CD14-positive monocyte (primary cell): ENCODE results near the gene IL31. TPM values are rescaled to one million over a fixed set of nuclear protein-coding genes. Genes with fewer than 3 reads are reported as not detected.
"Not testable (repeated sequence)": the region's sequence is repeated elsewhere in the genome, so short reads cannot be mapped to it uniquely, and the experiment has no call there.

Experiments used
- DNase-seq, 3 donors: peaks; one replicate each; pipeline ENCODE4 v3.0.0-alpha.2; 2011 to 2022
- H2AFZ ChIP-seq: 2 replicates; pipeline ENCODE4 v1.6.0; 2012; ENCODE audit warnings: mild to moderate bottlenecking, low read depth, low read length, inconsistent platforms; ENCODE audit not compliant: insufficient read depth, poor library complexity, severe bottlenecking
- H3K27ac ChIP-seq, 2 donors: 1 replicate in 1 of 2; 2 replicates in 1 of 2; pipeline ENCODE4 v1.5.1; 2012 to 2013; ENCODE audit warnings: low read length in 2 of 2, control low read depth in 1 of 2, inconsistent platforms in 1 of 2, low read depth in 1 of 2, mild to moderate bottlenecking in 1 of 2
- H3K27me3 ChIP-seq, 2 donors: one replicate each; pipeline versions ENCODE4 v1.6.0 to v1.6.1; 2011 to 2013; ENCODE audit warnings: low read length in 2 of 2; ENCODE audit not compliant: control insufficient read depth in 2 of 2, insufficient read depth in 2 of 2
- H3K36me3 ChIP-seq, 2 donors: replicated peaks in 1 of 2; 1 replicate in 1 of 2; 2 replicates in 1 of 2; pipeline versions ENCODE4 v1.5.1 to v1.6.1; 2012 to 2013; ENCODE audit warnings: low read length in 2 of 2, control low read depth in 1 of 2, inconsistent platforms in 1 of 2, mild to moderate bottlenecking in 1 of 2; ENCODE audit not compliant: insufficient read depth in 2 of 2, control insufficient read depth in 1 of 2
- H3K4me1 ChIP-seq, 2 donors: 1 replicate in 1 of 2; 2 replicates in 1 of 2; pipeline versions ENCODE4 v1.5.1 to v1.6.1; 2012 to 2013; ENCODE audit warnings: low read length in 2 of 2, control low read depth in 1 of 2, inconsistent platforms in 1 of 2, mild to moderate bottlenecking in 1 of 2, moderate library complexity in 1 of 2; ENCODE audit not compliant: insufficient read depth in 2 of 2, control insufficient read depth in 1 of 2
- H3K4me2 ChIP-seq: replicated peaks from 2 replicates; pipeline ENCODE3; 2012; ENCODE audit warnings: low read length, moderate library complexity, mild to moderate bottlenecking; ENCODE audit not compliant: poor library complexity, severe bottlenecking; ENCODE audit errors: extremely low read depth
- H3K4me3 ChIP-seq, 3 experiments: fragments of 200-600 bp in 1 of 3; sonication (generic) in 1 of 3; replicated peaks in 1 of 3; 1 replicate in 2 of 3; 2 replicates in 1 of 3; pipeline ENCODE4 v1.5.1; 2011 to 2013; ENCODE audit warnings: low read length in 3 of 3, mild to moderate bottlenecking in 3 of 3, control low read depth in 2 of 3, low read depth in 2 of 3, inconsistent platforms in 1 of 3, moderate library complexity in 1 of 3
- H3K79me2 ChIP-seq: 2 replicates; pipeline ENCODE4 v1.6.0; 2012; ENCODE audit warnings: mild to moderate bottlenecking, control low read depth, inconsistent platforms, low read length, moderate library complexity; ENCODE audit not compliant: insufficient read depth
- H3K9ac ChIP-seq: 2 replicates; pipeline ENCODE4 v1.6.0; 2017; ENCODE audit warnings: low read length, mild to moderate bottlenecking; ENCODE audit not compliant: insufficient read depth, poor library complexity, severe bottlenecking
- H3K9me3 ChIP-seq, 2 donors: replicated peaks in 1 of 2; 1 replicate in 1 of 2; 2 replicates in 1 of 2; pipeline versions ENCODE4 v1.5.1 to v1.6.1; 2012 to 2013; ENCODE audit warnings: low read length in 2 of 2, control low read depth in 1 of 2; ENCODE audit not compliant: control insufficient read depth in 1 of 2, insufficient read depth in 1 of 2
- H4K20me1 ChIP-seq: 2 replicates; pipeline ENCODE4 v1.6.0; 2012; ENCODE audit warnings: mild to moderate bottlenecking, low read length, control low read depth, moderate library complexity; ENCODE audit not compliant: insufficient read depth
- H3K27ac Mint-ChIP-seq, 7 donors: one replicate each; pipeline ENCODE4 v1.8.0; 2020; ENCODE audit warnings: mild to moderate bottlenecking in 7 of 7, mixed read lengths in 7 of 7, moderate library complexity in 6 of 7, inconsistent platforms in 2 of 7
- H3K27me3 Mint-ChIP-seq, 3 donors: one replicate each; pipeline ENCODE4 v1.8.0; 2021 to 2022; ENCODE audit warnings: low read depth in 3 of 3, mild to moderate bottlenecking in 3 of 3, mixed read lengths in 3 of 3, moderate library complexity in 3 of 3, inconsistent platforms in 1 of 3
- H3K36me3 Mint-ChIP-seq, 2 donors: one replicate each; pipeline ENCODE4 v1.8.0; 2020; ENCODE audit warnings: mixed read lengths in 2 of 2, inconsistent platforms in 1 of 2, mild to moderate bottlenecking in 1 of 2
- H3K4me1 Mint-ChIP-seq: one replicate; pipeline ENCODE4 v1.8.0; 2020; ENCODE audit warnings: mild to moderate bottlenecking, mixed read lengths
- H3K4me3 Mint-ChIP-seq, 2 donors: one replicate each; pipeline ENCODE4 v1.8.0; 2020; ENCODE audit warnings: mild to moderate bottlenecking in 2 of 2, mixed read lengths in 2 of 2, moderate library complexity in 1 of 2
- H3K9me3 Mint-ChIP-seq, 7 donors: one replicate each; pipeline ENCODE4 v1.8.0; 2020 to 2022; ENCODE audit warnings: mixed read lengths in 7 of 7, mild to moderate bottlenecking in 6 of 7, moderate library complexity in 6 of 7, inconsistent platforms in 2 of 7
- WGBS: methylation state at CpG from one replicate; pipeline ENCODE4 v1.1.5; 2013; ENCODE audit warnings: missing lambda C conversion rate; ENCODE audit not compliant: insufficient coverage; 5-methylcytosine and 5-hydroxymethylcytosine counted together
- intact Hi-C, 2 donors: fragments of 100-400 bp; cut with micrococcal nuclease; formaldehyde crosslinking; loops; one replicate each; pipeline versions ENCODE4 v1.15.0 to v1.15.1; 2023
- polyA plus RNA-seq, 3 donors: library from polyadenylated mRNA; depleted of rRNA in 1 of 3; unstranded in 2 of 3; stranded (reverse) in 1 of 3; fragments of 300-500 nt in 2 of 3; fragments of >200 nt in 1 of 3; fragmentation: Illumina TruSeq in 2 of 3; gene quantifications; 1 replicate in 2 of 3; 2 replicates in 1 of 3; pipeline ENCODE4 v1.2.3, GENCODE V29; 2012 to 2021
- TF ChIP-seq, protein P1 (sequence below): fragments of 200-600 bp; IDR thresholded peaks from one replicate; pipeline ENCODE4 v1.8.0; 2022; ENCODE audit warnings: antibody characterized with exemption, mild to moderate bottlenecking

Gene IL31
- polyA plus RNA-seq, 3 donors, result not detected

DNA sequence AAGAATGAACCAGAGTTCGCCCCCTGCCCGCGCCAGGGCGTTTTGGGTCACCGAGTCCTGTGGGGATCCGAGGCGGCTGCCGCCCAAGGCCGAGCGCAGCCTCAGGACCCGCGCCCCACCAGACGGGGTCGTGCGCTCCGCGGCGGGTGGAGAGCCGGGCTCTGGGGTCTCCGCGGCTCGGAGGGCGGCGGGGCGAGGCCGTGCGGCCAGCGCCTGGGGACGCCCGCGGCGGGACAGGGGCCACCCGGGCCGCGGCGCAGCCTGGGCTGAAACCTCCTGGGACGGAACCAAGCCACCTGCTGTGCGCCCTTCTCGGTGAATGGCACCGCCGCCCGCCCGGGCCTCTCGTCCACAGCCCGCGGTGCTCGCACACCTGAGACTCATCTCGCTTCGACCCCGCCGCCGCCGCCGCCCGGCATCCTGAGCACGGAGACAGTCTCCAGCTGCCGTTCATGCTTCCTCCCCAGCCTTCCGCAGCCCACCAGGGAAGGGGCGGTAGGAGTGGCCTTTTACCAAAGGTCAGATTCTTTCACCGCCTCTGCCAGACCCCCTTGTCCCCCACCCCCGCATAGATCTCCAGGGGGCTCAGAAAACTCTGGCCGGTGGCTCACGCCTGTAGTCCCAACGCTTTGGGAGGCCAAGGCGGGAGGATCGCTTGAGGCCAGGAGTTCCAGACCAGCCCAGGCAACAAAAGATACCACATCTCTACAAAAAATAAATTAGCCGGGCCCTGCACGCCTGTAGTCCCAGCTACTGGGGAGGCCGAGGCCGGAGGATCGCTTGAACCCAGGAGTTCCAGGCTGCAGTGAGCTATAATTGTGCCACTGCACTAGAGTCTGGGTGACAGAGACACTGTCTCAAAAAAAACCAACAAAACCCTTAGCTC lies 30.4 kb upstream of the IL31 start:
- H2AFZ ChIP-seq, result peak overlapping the region; percentile 70
- peak overlapping the region in 1 of 3 experiments; percentile 71 for H3K4me3 ChIP-seq
- Mint-ChIP-seq H3K4me3 (peak overlapping the region; percentile 56 to 83), H3K4me1 (peaks cover 18% of the 10 kb centered on the region), H3K9me3 (peaks cover 0 to 18% (median 8%) of the 10 kb centered on the region in 7 donors), H3K27ac (no peak overlapping the region), H3K27me3 (peaks cover 46 to 61% (median 50%) of the 10 kb centered on the region in 3 donors), H3K36me3 (peaks cover 23 to 30% of the 10 kb centered on the region in 2 donors)
- H3K27ac ChIP-seq, result no peak overlapping the region
- peaks cover 23 to 48% of the 10 kb centered on the region in 2 donors for H3K27me3 ChIP-seq
- peak overlapping the region; percentile 80 for H3K4me2 ChIP-seq
- H3K79me2 ChIP-seq, result no peaks in the 10 kb centered on the region
- peaks cover 0 to 19% of the 10 kb centered on the region in 2 donors for H3K9me3 ChIP-seq
- peaks cover 12% of the 10 kb centered on the region for H4K20me1 ChIP-seq
- no peak for DNase-seq
- H3K9ac ChIP-seq, result peak overlapping the region; percentile 36
- peaks cover 12 to 26% of the 10 kb centered on the region in 2 donors for H3K4me1 ChIP-seq
- 9% methylated on average over 70 of the region's 71 CpGs for WGBS
- peaks cover 21 to 27% of the 10 kb centered on the region in 2 donors for H3K36me3 ChIP-seq
- TF ChIP-seq, protein P1, sequence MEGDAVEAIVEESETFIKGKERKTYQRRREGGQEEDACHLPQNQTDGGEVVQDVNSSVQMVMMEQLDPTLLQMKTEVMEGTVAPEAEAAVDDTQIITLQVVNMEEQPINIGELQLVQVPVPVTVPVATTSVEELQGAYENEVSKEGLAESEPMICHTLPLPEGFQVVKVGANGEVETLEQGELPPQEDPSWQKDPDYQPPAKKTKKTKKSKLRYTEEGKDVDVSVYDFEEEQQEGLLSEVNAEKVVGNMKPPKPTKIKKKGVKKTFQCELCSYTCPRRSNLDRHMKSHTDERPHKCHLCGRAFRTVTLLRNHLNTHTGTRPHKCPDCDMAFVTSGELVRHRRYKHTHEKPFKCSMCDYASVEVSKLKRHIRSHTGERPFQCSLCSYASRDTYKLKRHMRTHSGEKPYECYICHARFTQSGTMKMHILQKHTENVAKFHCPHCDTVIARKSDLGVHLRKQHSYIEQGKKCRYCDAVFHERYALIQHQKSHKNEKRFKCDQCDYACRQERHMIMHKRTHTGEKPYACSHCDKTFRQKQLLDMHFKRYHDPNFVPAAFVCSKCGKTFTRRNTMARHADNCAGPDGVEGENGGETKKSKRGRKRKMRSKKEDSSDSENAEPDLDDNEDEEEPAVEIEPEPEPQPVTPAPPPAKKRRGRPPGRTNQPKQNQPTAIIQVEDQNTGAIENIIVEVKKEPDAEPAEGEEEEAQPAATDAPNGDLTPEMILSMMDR, result no peak
- intact Hi-C loops, result no loop called here

DNA sequence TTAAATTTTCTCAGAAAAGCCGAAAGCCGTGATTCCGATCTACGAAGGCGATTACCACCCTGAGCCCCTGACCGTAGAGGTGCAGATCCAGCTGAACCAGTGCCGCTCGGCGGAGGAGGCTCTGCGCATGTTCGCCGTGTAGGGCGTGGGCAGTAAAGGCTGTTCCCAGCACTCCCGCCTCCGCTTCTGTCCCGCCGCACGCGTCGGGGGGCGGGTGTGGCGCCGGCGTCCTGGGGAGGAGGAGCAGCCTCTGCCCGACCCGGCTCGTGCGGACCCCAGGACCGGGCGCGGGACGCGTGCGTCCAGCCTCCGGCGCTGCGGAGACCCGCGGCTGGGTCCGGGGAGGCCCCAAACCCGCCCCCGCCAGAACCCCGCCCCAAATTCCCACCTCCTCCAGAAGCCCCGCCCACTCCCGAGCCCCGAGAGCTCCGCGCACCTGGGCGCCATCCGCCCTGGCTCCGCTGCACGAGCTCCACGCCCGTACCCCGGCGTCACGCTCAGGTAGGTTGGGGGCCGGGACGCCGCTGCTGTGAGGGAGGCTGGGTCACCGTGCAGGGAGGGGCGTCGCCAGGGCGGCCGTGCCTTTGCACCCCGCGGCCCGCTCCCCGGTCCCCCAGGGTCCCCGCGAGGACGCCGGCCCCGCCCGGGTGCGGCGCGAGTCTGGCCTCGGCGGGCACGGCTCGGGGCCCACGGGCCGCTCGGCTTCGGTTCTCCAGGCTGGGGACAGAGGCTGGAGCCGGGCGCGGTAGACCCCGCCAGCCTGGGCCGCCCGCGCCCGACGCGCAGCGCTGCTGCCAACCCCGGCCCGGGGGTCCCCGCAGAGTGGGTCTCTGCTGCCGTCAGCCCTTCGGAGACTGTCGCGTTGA lies 29.5 kb upstream of the IL31 start, which contains the start of gene B3GNT4:
B3GNT4 (plus strand) TSS at position 409 of the 866 bp plus-strand sequence. CDS start 910 bp downstream, outside the sequence.
- WGBS, result under 1% methylated on average over 90 of the region's 104 CpGs
- Histone ChIP-seq H3K4me3 (peak within 1 kb of the TSS; percentile 9 to 71 (median 37)), H3K36me3 (peaks cover 16 to 18% of the 10 kb centered on the region in 2 donors), H3K4me2 (peak within 1 kb of the TSS; percentile 80), H3K9ac (peak within 1 kb of the TSS; percentile 40), H3K27me3 (peaks cover 23 to 48% of the 10 kb centered on the region in 2 donors), H4K20me1 (peaks cover 12% of the 10 kb centered on the region), H3K27ac (no peak within 1 kb of the TSS), H3K79me2 (no peaks in the 10 kb centered on the region), H3K9me3 (peaks cover 0 to 19% of the 10 kb centered on the region in 2 donors), H2AFZ (peak within 1 kb of the TSS; percentile 70), H3K4me1 (peaks cover 12 to 26% of the 10 kb centered on the region in 2 donors)
- H3K27me3 Mint-ChIP-seq, result peaks cover 48 to 67% (median 50%) of the 10 kb centered on the region in 3 donors
- H3K36me3 Mint-ChIP-seq, result peaks cover 19 to 21% of the 10 kb centered on the region in 2 donors
- no peak for DNase-seq
- intact Hi-C loops, result no loop called here
- peaks cover 18% of the 10 kb centered on the region for H3K4me1 Mint-ChIP-seq
- no peak within 1 kb of the TSS for H3K27ac Mint-ChIP-seq
- H3K9me3 Mint-ChIP-seq, result peaks cover 0 to 18% (median 8%) of the 10 kb centered on the region in 7 donors
- peak within 1 kb of the TSS; percentile 77 to 95 for H3K4me3 Mint-ChIP-seq
- TF ChIP-seq, protein P1, result no peak

DNA sequence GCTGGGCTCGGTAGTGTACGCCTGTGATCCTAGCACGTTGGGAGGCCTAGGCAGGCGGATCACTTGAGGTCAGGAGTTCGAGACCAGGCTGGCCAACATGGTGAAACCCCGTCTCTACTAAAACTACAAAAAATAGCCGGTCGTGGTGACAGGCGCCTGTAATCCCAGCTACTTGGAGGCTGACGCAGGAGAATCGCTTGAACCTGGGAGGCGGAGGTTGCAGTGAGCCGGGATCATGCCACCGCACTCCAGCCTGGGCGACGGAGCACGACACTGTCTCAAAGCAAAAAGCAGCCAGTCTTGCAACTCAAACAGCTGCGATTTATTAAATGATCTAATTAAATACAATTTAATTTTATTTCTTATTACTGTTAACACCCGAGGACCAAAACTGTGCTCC lies 28.8 kb upstream of the IL31 start:
- Histone ChIP-seq H3K36me3 (peaks cover 9 to 11% of the 10 kb centered on the region in 2 donors), H2AFZ (peak overlapping the region; percentile 70), H3K27me3 (peaks cover 23 to 48% of the 10 kb centered on the region in 2 donors), H3K9ac (peak overlapping the region; percentile 40), H4K20me1 (peaks cover 10% of the 10 kb centered on the region), H3K9me3 (peaks cover 0 to 19% of the 10 kb centered on the region in 2 donors), H3K4me1 (peaks cover 12 to 26% of the 10 kb centered on the region in 2 donors), H3K4me2 (peak overlapping the region; percentile 80), H3K4me3 (peak overlapping the region; percentile 9 to 71 (median 37))
- Mint-ChIP-seq H3K4me3 (peak overlapping the region; percentile 77 to 95), H3K27me3 (peaks cover 49 to 70% (median 55%) of the 10 kb centered on the region in 3 donors), H3K9me3 (peaks cover 0 to 18% (median 8%) of the 10 kb centered on the region in 7 donors), H3K4me1 (peaks cover 23% of the 10 kb centered on the region), H3K36me3 (peaks cover 12 to 14% of the 10 kb centered on the region in 2 donors)
- 64% methylated on average over 11 of the region's 19 CpGs for WGBS
- DNase-seq, H3K79me2 ChIP-seq, H3K27ac Mint-ChIP-seq, intact Hi-C loops, H3K27ac ChIP-seq: not testable (repeated sequence)
